ENCODE measurements around the gene FRS2.

- TF ChIP-seq POLR2A (IDR thresholded peaks at IDR 0.05; ENCODE audit: low read depth, low read length), result no peak
- no peak for TF ChIP-seq TAF1 (IDR thresholded peaks at IDR 0.05; ENCODE audit: low read depth, low read length)
- no peak for TF ChIP-seq POLR2AphosphoS5 (IDR thresholded peaks at IDR 0.05; ENCODE audit: low read depth, low read length)
- no peak for TF ChIP-seq PAX5 (IDR thresholded peaks at IDR 0.05; ENCODE audit: insufficient read depth, low read length, severe bottlenecking)
- no peak for TF ChIP-seq POU2F2 (IDR thresholded peaks at IDR 0.05; ENCODE audit: low read depth, low read length)
Observed at GRCh38 chr12:69508091-69508490, 37.9 kb downstream of the FRS2 start.

All from GM12891 (cell line).